ENCODE results near the gene DTNBP1.

The DTNBP1 gene

DNA sequence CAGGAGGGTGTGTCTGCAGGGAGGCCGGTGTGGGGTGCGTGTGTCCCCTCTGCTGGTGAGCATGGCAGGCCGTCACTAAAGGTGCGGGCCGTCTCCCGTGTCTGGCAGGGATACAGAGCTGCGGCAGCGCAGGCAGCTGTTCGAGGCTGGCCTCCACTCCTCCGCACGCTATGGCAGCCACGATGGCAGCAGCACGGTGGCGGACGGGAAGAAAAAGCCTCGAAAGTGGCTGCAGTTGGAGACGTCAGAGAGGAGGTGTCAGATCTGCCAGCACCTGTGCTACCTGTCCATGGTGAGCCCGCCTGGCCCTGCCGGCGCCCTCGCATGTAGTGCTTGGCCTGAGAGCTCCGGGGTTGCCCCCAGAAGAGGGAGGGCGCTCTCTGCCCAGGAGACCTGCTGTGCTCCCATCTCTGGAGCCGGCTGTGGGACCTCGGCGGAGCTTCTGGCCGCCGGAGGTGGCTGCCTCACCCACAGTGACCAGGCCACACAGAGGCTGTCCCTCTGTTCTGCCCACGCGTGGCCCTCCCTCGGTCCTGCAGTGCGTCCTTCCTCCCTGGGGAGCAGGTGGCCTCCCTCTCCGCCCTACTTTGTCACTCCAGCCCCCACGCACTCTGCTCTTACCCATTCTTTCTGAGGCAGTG lies 149.6 kb downstream of the DTNBP1 start:
- DNase-seq, result no peak

DNA sequence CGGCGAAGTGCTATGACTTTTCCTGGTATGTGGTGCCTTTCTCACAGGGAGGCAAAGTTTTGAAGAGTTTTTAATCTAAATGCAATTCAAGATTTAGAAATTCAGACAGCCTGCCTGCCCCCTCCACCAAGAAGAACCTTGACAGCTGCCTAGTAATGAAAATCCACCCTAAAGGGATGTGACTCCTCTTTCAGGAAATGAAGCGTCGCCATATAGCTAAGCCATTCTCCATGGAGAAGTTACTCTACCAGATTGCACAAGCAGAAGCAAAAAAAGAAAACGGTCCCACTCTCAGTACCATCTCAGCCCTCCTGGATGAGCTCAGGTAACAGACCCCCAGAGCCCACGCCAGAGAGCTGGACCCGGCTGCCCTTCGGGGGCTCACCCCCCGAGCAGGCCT lies 150.1 kb downstream of the DTNBP1 start:
- DNase-seq, result no peak

DNA sequence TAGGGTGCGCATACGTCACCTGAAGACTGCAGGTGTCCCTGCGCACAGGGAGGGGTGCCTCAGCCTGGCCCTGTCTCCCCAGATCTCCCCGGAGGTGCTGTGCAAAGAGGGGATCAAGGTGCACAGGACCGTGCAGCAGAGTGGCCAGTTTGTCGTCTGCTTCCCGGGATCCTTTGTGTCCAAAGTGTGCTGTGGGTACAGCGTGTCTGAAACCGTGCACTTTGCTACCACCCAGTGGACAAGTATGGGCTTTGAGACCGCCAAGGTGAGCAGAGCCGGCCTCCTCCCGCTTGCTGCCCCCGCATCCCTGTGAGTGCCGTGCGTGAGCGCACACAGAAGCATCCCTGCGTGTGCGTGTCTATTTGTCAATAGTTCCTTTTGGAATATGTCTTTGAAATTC lies 150.7 kb downstream of the DTNBP1 start:
- no peak for DNase-seq

DNA sequence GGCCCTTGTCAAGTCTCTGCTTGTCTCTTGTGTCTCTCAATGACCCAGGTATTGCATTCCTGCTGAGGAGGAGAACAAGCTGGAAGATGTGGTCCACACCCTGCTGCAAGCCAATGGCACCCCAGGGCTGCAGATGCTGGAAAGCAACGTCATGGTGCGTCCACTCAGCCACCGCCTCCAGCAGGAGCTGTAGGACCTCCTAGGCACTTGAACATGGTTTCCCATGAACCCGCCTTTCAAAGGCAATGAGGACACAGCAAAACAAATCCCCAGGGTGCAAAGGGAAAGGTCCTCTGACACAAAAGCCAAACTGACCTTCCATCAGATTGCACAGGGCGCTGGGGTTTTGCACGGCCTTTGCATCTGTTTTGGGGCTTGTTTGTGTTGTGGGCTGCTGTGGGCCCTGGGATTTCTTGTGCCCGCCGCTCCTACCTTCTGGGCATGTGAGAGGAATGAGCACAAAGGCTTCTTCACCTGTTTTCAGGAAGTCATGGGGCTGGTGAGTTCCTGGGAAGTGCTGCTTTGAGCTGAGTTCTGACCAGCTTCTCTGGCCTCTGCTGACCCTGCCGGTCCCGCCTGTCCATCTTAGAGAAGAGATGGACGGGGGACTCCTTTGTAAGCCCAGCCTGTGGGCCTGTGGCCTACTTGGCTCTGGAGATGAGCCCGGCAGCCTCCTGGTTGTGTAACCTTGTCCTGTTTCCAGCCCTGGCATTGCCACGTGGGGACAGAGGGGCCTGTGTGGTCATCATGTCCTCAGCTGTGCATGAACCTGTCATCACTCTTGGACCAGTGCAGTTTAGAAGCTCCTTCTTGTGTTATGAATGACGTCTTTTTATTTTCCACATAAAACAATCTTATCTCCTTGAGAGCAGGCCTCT lies 151.3 kb downstream of the DTNBP1 start:
- no peak for DNase-seq

DNA sequence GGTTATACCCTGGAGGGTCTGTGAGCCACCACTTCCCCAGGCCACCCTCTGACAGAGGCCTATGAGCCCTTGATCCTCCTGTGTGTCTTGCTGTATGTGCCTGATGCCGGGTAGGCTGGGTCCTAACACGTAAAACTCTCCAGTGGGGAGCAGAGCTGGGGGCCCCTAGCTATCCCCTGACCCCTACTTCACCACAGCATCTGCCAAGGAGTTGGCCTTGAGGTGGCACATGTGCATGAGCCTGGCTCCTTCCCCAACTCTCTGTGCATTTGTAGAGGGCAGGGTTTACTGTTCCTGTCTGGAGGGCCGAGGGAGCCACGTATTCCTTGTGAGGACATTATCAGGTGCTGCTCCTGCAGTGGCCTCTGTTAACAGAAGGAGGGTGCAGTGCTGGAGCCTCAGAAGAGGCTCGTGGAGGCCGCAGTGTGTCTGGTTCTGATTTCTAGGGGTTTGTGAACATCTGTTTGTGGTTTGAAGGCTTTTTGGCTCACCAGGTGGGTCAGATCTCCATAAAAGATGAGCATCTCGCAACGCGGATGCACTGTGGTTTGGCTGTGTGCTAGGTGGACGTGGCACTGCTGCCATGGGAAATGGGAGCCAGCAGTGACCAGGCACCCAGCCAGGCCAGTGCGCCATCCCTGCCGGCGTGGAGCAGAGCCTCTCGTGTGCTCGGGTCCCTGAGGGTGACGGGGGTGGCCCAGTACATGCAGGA lies 152.1 kb downstream of the DTNBP1 start:
- DNase-seq, result no peak

DNA sequence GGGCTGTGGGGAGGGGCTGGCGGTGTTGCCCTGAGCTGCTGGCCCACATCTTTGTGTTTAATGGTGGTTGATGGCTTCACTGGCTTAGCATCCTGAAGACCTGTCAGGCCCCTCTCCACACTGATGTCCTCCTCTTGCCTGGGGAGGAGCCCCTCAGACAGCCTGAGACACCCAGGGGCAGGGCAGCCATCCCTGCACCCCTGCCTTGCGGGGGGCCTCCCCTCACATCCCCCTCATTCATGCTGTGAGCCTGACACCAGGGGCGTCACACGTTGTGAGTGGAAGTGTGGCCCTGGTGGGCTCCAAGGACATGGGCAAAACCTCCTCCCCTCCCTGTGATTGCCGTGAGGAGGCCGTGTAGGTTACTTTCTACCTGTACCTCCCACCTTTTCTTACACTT lies 152.7 kb downstream of the DTNBP1 start:
- DNase-seq, result no peak

DNA sequence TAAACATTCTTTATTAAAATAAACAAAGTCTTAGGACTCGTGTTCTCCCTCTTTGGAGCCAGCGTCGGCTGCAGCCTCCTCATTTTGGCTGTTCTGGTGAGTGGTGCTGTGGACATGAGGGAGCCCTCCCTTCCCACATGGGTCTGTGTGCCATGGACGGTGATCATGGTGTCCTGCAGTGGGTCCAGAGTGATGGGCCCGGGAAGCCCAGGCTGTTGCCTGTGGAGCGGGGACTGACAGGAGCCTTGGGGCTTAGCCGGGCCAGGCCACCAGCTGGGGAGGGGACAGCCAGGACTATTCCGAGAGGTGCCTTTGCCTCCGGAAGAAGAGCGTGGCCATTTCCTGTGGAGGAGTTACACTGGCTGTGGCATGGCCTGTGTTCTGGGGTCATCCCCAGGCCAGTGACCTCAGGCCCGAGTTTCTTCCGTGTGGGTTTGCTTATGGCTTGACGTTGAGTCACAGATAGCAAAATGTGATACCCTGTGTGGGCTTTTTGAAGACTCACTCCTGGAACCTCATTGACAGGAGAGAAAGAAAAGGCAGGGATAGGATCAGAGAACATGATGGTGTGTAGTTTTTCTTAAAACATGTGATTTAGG lies 153.4 kb downstream of the DTNBP1 start:
- DNase-seq, result no peak

DNA sequence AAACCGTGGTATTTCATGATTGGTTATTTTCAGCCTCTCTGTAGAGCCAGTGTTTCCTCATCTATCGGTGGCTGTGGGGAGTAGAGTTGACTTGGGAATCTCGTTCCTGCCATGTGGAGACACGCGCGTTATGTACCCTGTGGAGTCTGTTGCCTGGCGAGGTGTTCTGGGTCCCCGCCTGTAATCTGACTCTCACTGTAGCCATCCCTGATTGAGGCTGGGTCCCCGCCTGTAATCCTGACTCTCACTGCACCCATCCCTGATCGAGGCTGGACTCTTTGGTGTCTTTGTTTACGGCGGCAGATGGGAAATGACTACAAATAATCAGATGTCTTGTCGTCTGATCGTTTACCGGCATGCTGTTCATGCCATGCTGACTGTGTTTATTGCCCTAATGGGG lies 153.9 kb downstream of the DTNBP1 start:
- DNase-seq, result no peak

DNA sequence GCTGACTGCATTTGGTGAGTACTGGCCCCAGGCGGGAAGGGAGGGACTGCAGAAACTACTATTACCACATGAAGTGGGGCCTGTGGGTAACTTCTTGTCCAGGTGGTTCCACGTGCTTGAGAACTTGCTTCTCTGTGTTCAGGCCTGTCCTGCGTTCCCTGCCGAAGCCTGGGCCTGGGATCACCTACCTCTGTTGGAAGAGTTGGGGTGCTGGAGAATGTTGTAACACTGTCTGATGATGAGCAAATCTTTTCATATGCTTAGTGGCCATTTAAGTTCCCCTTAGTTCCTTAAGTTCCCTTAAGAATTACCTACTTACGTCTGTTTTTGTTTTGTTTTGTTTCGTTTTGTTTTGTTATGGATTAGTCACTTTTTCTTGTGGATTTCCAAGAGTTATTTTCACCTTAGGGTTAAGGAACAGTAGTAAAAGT lies 154.4 kb downstream of the DTNBP1 start:
- DNase-seq, result no peak

DNA sequence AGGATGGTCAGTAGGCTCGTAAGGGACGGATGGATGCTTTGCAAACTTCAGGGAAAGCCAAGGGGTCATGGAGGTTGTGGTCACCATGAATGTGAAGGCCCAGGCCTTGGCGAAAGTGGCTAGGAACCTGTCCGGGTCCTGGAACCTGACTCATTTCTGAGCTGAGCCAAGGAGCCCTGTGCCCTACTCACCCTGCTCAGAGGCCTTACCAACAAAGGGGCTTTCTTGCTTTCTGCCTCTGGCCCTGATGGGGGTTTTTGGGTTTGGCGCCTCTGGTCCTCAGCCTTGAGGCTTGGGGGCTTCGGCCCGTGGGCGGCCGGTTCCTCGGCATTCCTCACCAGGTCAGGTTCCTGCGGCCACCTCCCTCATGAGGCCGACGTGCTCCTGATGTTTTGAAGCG lies 155.1 kb downstream of the DTNBP1 start:
- no peak for DNase-seq

DNA sequence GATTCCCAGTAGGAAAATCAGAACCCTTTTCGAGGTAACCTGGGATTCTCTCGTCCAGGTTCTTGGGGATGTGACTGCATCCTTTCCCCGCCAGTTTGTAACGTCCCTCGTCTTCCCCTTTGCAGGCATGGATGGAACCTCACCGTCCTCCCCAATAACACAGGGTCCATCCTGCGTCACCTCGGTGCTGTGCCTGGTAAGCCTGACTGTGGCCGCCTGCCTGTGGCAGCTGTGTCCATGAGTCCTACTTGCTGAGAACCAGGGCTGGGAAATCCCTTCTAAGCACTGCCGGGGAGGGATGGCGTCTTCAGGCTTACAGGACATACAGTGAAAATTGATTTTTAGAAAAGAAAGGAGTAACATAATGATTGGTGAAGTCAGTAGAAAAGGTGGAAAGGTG lies 155.6 kb downstream of the DTNBP1 start:
- DNase-seq, result no peak

DNA sequence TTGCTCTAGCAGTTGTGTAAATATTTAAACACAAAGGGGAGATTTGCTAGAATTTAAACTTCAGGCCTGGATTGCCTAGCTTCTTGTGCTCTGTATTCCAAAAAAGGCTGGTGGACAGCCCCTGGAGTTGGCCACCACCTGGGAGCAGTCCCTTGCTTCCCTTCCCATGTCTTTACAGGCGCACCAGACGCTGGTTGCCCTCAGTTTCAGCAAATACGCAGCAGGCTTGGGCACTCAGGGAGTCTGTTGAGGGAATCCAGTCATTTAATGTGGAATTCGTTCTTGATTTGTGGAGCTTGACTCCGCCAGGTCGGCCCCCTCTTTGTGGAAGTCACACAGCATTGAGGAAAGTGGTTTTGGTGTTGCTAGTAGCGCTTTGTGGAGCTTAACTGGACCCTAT lies 156.8 kb downstream of the DTNBP1 start:
- no peak for DNase-seq

DNA sequence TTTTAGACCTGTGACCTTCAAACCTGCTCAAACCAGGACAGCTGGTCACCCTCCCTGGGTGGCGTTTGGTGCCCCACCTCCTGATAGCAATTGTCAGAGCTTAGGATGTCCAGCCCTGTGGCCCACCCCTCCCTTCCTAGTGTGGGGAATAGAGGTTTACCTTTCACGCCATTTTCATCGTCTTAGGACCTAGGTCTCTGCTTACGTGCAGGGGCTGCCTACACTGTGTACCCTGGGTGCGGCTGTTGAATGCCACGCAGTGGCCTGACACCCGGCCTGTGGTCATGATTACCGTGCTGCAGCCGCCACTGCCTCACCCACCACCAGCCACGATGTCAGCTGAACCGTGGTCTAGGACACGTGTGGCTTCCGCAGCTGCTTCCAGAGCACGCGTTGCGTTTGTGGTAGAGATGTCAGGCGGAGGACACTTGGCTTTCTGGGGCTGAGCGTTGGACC lies 157.3 kb downstream of the DTNBP1 start:
- no peak for DNase-seq

DNA sequence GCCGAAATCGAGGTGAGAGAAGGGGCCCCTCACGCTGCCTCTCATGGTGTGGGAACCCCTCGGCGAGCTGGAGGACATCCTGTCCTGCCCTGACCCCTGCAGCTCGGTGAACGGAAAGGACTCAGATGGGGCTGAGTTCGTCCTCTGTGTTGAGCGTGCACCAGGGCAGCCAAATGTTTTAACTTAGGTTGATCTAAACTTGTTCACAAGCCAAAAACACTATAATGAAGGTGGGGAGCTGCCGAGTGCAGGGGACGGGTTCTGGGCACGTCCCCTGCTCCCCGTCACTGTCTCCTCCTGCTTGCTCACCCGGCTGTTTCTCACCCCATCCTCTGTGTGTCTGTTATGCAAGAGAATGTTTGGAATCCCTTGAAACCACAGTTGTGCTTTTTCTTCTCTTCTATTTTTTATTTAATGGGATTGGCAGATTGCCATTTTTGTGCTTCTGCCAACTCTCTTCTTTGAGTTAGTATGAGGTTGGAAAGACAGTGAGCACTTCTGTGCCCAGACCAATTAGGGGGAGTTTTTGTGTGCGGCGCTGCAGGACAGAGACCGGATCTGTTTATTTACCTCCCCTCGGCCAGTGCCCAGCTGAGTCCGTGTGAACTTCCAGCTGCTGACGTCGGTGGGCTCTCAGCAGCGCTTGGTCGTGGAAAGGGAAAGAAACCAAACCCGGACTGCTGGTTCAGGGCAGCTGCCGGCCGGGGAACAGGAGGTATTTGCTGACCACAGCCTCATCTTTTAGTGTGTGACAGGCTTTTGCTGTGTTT lies 158.1 kb downstream of the DTNBP1 start:
- DNase-seq, result peak; percentile 90

DNA sequence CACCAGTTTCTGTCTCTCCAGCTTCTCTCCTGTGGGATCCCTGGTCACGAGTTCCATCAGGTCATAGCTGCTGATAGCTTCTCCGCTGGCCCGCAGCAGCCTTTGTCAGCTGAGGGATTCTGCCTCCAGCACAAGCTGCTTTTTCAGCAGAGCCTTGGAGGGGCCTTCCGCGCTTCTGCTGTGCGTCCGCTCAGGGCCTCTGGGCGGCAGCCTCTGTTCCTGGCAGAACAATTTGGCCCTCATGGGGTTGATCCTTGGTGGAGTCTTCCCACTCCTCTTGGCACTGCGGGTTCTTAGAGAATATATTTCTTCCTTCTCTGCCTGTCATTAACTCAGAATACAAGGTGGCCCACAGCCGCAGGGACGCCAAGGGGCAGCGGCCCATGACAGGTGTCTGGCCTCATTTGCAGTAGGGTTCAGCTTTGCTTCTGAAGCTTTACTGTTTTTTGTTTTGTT lies 158.8 kb downstream of the DTNBP1 start:
- no peak for DNase-seq

DNA sequence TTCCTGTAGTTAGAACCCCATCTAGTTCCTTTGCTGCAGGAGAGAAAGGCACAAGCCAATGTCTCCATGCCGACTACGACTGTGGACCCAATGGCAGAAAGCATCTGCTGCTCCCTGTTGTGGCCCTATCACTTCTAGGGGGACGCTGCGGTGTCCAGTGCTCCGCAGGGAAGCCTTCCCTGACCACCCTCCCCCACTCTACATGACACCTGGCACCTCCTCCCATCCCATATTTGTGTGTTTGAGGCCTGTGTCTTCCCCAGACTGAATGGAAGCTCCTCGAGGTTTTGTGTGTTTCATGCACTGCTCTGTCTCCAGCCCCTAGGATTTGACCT lies 159.5 kb downstream of the DTNBP1 start:
- DNase-seq, result no peak

DNA sequence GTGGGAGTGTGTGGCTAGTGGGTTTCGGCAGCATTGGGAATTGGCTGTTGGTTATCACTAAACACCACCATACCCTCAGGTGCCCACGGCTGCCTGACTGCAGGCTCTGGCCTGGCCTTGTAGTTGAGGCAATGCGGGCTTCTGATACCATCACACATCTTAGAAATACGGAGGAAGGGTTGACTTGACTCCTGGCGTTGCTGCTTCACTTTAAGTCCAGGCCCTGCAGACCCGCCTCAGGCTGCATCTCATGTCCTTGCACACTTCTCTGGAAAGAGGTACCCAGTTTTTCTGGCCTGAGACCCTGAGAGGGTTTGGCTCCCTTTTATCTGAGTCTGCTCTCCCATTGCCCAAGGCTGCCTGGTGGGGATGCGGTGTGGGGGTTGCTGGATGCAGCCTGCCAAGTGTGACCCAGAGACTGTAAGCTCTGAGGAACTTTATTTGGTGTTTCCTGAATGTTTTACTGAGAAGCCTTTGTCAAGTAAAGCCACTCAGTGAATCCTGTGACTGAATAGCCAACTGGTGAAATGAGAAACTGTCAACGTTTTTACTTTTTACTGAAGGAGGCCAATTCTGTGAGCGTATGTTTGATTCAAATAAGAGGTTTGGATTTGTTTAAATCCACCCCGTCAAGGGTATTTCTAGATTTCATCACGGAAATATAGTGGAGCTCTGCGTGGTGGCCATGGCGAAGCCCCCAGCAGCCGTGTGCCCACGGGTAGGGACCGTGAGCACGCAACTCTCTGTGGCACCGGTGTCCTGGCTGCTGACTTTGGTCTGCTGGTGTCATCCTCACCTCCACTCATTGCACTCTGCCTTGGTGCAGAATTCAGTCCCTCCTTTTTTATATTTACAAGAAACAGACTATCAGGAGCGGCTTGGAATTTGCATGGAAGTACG lies 160.1 kb downstream of the DTNBP1 start:
- no peak for DNase-seq

DNA sequence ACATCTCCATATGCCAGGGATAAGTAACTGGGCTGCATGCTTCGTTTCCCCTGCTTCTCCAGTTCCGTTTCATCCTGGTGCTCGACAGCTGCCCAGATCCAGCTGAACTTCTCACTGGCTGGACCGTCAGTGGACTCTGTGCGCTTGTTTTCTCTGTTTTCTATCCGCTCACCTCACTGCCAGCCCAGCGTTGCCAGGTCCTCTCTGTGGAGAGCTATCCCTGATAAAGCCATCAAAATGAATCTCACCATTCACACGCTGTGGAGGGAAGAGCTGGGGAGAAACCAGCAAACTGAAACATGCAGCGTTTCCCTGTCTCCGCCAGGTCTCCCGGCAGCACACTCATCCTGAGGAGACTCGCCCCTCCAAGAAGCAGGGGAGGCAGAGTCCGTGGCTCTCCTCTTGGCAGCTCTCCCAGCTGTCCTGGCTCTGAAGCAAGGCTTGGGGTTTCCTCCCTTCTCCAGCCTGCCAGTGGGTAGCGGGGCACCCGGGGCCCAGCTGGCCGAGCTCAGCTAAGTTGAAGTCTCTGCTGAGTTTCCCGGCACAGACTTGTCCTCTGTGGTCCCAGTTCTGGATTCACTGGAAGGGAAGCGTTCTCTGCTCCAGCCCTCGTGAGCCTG lies 160.9 kb downstream of the DTNBP1 start:
- DNase-seq, result peak; percentile 90

DNA sequence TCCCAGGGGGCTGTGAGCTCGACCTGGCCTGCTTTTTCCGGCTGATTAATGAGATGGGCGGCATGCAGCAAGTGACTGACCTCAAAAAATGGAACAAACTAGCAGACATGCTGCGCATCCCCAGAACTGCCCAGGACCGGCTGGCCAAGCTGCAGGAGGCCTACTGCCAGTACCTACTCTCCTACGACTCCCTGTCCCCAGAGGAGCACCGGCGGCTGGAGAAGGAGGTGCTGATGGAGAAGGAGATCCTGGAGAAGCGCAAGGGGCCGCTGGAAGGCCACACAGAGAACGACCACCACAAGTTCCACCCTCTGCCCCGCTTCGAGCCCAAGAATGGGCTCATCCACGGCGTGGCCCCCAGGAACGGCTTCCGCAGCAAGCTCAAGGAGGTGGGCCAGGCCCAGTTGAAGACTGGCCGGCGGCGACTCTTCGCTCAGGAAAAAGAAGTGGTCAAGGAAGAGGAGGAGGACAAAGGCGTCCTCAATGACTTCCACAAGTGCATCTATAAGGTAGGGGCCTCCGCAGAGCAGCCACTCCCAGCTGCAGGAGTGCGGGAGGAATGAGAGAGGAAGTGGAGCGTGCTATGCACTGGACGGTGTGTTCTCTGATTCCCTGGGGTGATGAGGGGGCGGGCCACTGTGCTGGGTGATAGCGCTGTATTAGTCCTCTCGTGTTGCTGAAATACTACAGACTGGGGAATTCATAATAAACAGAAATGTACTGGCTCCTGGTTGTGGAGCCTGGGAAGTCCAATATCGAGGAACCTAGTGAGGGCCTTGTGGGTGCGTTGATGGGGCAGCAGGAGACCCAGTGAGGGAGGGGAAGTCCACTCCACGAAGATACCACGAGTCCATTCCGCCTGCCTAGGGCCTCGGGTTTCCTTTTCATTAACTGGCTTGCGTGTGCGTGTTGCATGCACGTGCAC lies 161.7 kb downstream of the DTNBP1 start:
- DNase-seq, result no peak
